KMS-11 (cell line): ENCODE results near the gene BRD4.
"Not testable (repeated sequence)": the region's sequence is repeated elsewhere in the genome, so short reads cannot be mapped to it uniquely, and the experiment has no call there.

Experiments used
- H2AFZ ChIP-seq: fragments of 200-600 bp; sonication (generic); 2 replicates; pipeline ENCODE4 v1.6.1; 2016; ENCODE audit warnings: antibody characterized with exemption, mixed run types, low read depth
- H3K27ac ChIP-seq: fragments of 200-600 bp; sonication (generic); 2 replicates; pipeline ENCODE4 v1.6.1; 2016; ENCODE audit warnings: mild to moderate bottlenecking, mixed run types
- H3K27me3 ChIP-seq: fragments of 200-600 bp; sonication (generic); 2 replicates; pipeline ENCODE4 v1.6.1; 2017; ENCODE audit warnings: mild to moderate bottlenecking, low read depth, mixed run types, moderate library complexity; ENCODE audit not compliant: insufficient read depth
- H3K36me3 ChIP-seq: fragments of 200-600 bp; sonication (generic); 2 replicates; pipeline ENCODE4 v1.6.1; 2017; ENCODE audit warnings: mild to moderate bottlenecking, mixed run types; ENCODE audit not compliant: insufficient read depth
- H3K4me1 ChIP-seq: fragments of 200-600 bp; sonication (generic); 2 replicates; pipeline ENCODE4 v1.6.1; 2016; ENCODE audit warnings: mild to moderate bottlenecking, low read depth, mixed run types; ENCODE audit not compliant: poor library complexity, severe bottlenecking
- H3K4me2 ChIP-seq: fragments of 200-600 bp; sonication (generic); 2 replicates; pipeline ENCODE4 v1.7.0; 2016; ENCODE audit warnings: mild to moderate bottlenecking, mixed run types
- H3K4me3 ChIP-seq: fragments of 200-600 bp; sonication (generic); IDR thresholded peaks from 2 replicates; pipeline ENCODE4 v1.6.1; 2017; ENCODE audit warnings: low read depth, low read length, mixed read lengths; ENCODE audit not compliant: insufficient read depth
- H3K79me2 ChIP-seq: fragments of 200-600 bp; sonication (generic); 2 replicates; pipeline ENCODE4 v1.6.1; 2016; ENCODE audit warnings: low read depth, mixed run types; ENCODE audit not compliant: insufficient read depth
- H3K9ac ChIP-seq: fragments of 200-600 bp; sonication (generic); 2 replicates; pipeline ENCODE4 v1.6.1; 2016; ENCODE audit warnings: mild to moderate bottlenecking, mixed run types
- H4K20me1 ChIP-seq: fragments of 200-600 bp; sonication (generic); 2 replicates; pipeline ENCODE4 v1.6.1; 2016; ENCODE audit warnings: mild to moderate bottlenecking, mixed run types; ENCODE audit not compliant: insufficient read depth
- CTCF ChIP-seq: fragments of 200-600 bp; sonication (generic); conservative IDR thresholded peaks from 2 replicates; pipeline ENCODE4 v1.6.1; 2017; ENCODE audit warnings: low read depth, mild to moderate bottlenecking, antibody characterized with exemption, low read length, moderate library complexity, mixed read lengths

BRD4 gene

GRCh38 chr19:15367439-15367838 lies 35.1 kb upstream of the BRD4 start:
- no peak overlapping the region for H3K4me3 ChIP-seq
- H3K79me2 ChIP-seq = peaks cover 4% of the 10 kb centered on the region; the same call in 1 of the 2 replicates
- no peaks in the 10 kb centered on the region; the same call in 1 of the 2 replicates for H3K36me3 ChIP-seq
- TF ChIP-seq CTCF = no peak
- H3K27ac ChIP-seq = no peak overlapping the region
- H2AFZ ChIP-seq = no peak overlapping the region
- H3K4me1 ChIP-seq = peaks cover 10% of the 10 kb centered on the region
- H3K9ac ChIP-seq = no peak overlapping the region
- no peak overlapping the region for H3K4me2 ChIP-seq
- no peaks in the 10 kb centered on the region for H3K27me3 ChIP-seq
- H4K20me1 ChIP-seq = no peaks in the 10 kb centered on the region

GRCh38 chr19:15365264-15365663 lies 32.9 kb upstream of the BRD4 start:
- no peak overlapping the region for H3K27ac ChIP-seq
- H4K20me1 ChIP-seq = no peaks in the 10 kb centered on the region
- H3K36me3 ChIP-seq = no peaks in the 10 kb centered on the region; the same call in 1 of the 2 replicates

GRCh38 chr19:15363791-15364190 lies 31.5 kb upstream of the BRD4 start:
- H3K79me2 ChIP-seq, H3K4me3 ChIP-seq, H3K27me3 ChIP-seq, H4K20me1 ChIP-seq, H3K9ac ChIP-seq, H2AFZ ChIP-seq, H3K36me3 ChIP-seq, H3K4me2 ChIP-seq, H3K27ac ChIP-seq: not testable (repeated sequence)
- peaks cover 26% of the 10 kb centered on the region for H3K4me1 ChIP-seq

More at GRCh38 chr19:15365264-15365663, 32.9 kb upstream of the BRD4 start:
- TF ChIP-seq CTCF = no peak
- no peaks in the 10 kb centered on the region for H3K27me3 ChIP-seq
- peaks cover 18% of the 10 kb centered on the region for H3K4me1 ChIP-seq
- H3K9ac ChIP-seq = no peak overlapping the region
- H3K4me3 ChIP-seq = no peak overlapping the region
- no peak overlapping the region for H3K4me2 ChIP-seq
- no peaks in the 10 kb centered on the region for H3K79me2 ChIP-seq
- no peak overlapping the region for H2AFZ ChIP-seq

- H3K4me1 ChIP-seq = peaks cover 23% of the 10 kb centered on the region
- not testable (repeated sequence) for H3K27ac ChIP-seq, H3K9ac ChIP-seq, H3K4me3 ChIP-seq, H3K79me2 ChIP-seq, H3K4me2 ChIP-seq, H3K27me3 ChIP-seq, H3K36me3 ChIP-seq, H4K20me1 ChIP-seq, H2AFZ ChIP-seq
Measured at GRCh38 chr19:15363048-15363447, 30.7 kb upstream of the BRD4 start.

- not testable (repeated sequence) for H3K27ac ChIP-seq, H3K4me2 ChIP-seq, H3K27me3 ChIP-seq, H4K20me1 ChIP-seq, H3K9ac ChIP-seq, H2AFZ ChIP-seq, H3K36me3 ChIP-seq, H3K79me2 ChIP-seq, H3K4me3 ChIP-seq
- peaks cover 16% of the 10 kb centered on the region for H3K4me1 ChIP-seq
Measured at GRCh38 chr19:15360015-15360414, 27.7 kb upstream of the BRD4 start.

- peaks cover 6% of the 10 kb centered on the region; the same call in 1 of the 2 replicates for H3K36me3 ChIP-seq
- no peaks in the 10 kb centered on the region for H3K79me2 ChIP-seq
- H3K4me3 ChIP-seq = no peak overlapping the region
- no peak overlapping the region for H3K4me2 ChIP-seq
- H3K27ac ChIP-seq = no peak overlapping the region
- no peak overlapping the region for H2AFZ ChIP-seq
- no peak overlapping the region for H3K9ac ChIP-seq
- H4K20me1 ChIP-seq = no peaks in the 10 kb centered on the region
- no peak for TF ChIP-seq CTCF
- H3K27me3 ChIP-seq = no peaks in the 10 kb centered on the region
- H3K4me1 ChIP-seq = peaks cover 16% of the 10 kb centered on the region
Measured at GRCh38 chr19:15358918-15359317, 26.6 kb upstream of the BRD4 start.
